HG03565 (cell line): ENCODE measurements around the gene MOSMO.

ENCODE experiments used
- ATAC-seq: cut with Tn5 transposase; IDR thresholded peaks from one replicate; pipeline ENCODE4 v1.9.1; 2021; ENCODE audit warnings: mild to moderate bottlenecking, moderate library complexity; ENCODE audit not compliant: unreplicated experiment

The MOSMO gene

GRCh38 chr16:22007509-22008214 is at the start of gene MOSMO:
TSS of gene MOSMO (plus strand) at chr16:22008111. CDS start at chr16:22008302, 191 bp downstream.
- ATAC-seq = no peak

- ATAC-seq = no peak
Measured at GRCh38 chr16:21959050-21959449, 48.9 kb upstream of the MOSMO start.

- no peak for ATAC-seq
Measured at GRCh38 chr16:21962475-21962874, 45.4 kb upstream of the MOSMO start.

GRCh38 chr16:21963887-21964286 is 44.0 kb upstream of the MOSMO start:
- no peak for ATAC-seq

GRCh38 chr16:21964353-21964752 is 43.6 kb upstream of the MOSMO start:
- no peak for ATAC-seq

GRCh38 chr16:21971856-21972255 is 36.1 kb upstream of the MOSMO start:
- no peak for ATAC-seq

GRCh38 chr16:21973945-21974344 is 34.0 kb upstream of the MOSMO start:
- no peak for ATAC-seq

- ATAC-seq = no peak
Measured at GRCh38 chr16:21980032-21980431, 27.9 kb upstream of the MOSMO start.

GRCh38 chr16:21982108-21982507 is 25.8 kb upstream of the MOSMO start:
- ATAC-seq = no peak

GRCh38 chr16:21984062-21984461 is 23.8 kb upstream of the MOSMO start:
- ATAC-seq = no peak

GRCh38 chr16:21985524-21985923 is 22.4 kb upstream of the MOSMO start:
- no peak for ATAC-seq

GRCh38 chr16:21986692-21987246 is 21.1 kb upstream of the MOSMO start:
- ATAC-seq = no peak

GRCh38 chr16:21987498-21987897 is 20.4 kb upstream of the MOSMO start:
- ATAC-seq = no peak

- no peak for ATAC-seq
Measured at GRCh38 chr16:21989133-21989532, 18.8 kb upstream of the MOSMO start.

GRCh38 chr16:21989751-21990150 is 18.2 kb upstream of the MOSMO start:
- no peak for ATAC-seq

GRCh38 chr16:21990381-21990944 is 17.4 kb upstream of the MOSMO start:
- no peak for ATAC-seq

GRCh38 chr16:21991621-21992020 is 16.3 kb upstream of the MOSMO start:
- ATAC-seq = no peak

GRCh38 chr16:21994856-21995465 is 12.9 kb upstream of the MOSMO start:
- no peak for ATAC-seq

GRCh38 chr16:21996923-21997696 is 10.8 kb upstream of the MOSMO start:
- ATAC-seq = no peak

GRCh38 chr16:21997697-21998480 is 10.0 kb upstream of the MOSMO start:
- no peak for ATAC-seq
